ENCODE measurements around the gene FNDC3B. TPM values are rescaled to one million over a fixed set of nuclear protein-coding genes. Genes with fewer than 3 reads are reported as not detected.

Gene FNDC3B
- total and polyA plus RNA-seq, 9 of the 15 experiments (the other 6 are each of a cell fraction or from before 2014, with no cell fraction given), result 7.0 to 35.8 (median 16.2) TPM

DNA sequence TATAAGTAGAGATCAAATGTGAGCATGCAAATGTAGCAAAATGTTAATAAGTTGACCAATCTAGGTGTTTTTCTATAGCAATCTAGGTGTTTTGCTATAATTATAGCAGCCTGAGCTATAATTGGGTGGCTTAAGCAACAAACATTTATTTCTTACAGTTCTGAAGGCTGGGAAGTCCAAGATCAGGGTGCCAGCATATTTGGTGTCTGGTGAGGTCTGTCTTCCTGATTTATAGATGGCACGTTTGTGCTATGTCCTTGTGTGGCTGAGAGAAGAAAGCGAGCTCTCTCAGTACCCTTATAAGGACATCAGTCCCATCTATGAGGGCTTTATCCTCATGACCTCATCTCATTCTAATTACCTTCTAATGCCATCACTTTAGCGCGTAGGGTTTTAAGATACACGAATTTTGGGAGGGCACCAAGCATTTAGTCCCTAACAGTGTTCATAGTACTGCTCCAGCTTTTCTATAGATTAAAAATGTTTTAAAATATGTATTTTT lies 237.8 kb downstream of the FNDC3B start:
- BruUV-seq (replicated peaks), result no TSS peak
- intact Hi-C loops (cut with micrococcal nuclease), result no loop called here
- peaks cover 21% of the 10 kb centered on the region; the same call in 2 of the 3 replicates for H3K36me3 ChIP-seq (ENCODE audit: control insufficient read depth, insufficient read depth, low read length)
- H3K9me3 ChIP-seq (replicated peaks; ENCODE audit: control insufficient read depth, insufficient read depth, low read depth, low read length), result no peaks in the 10 kb centered on the region
- H3K27me3 ChIP-seq (ENCODE audit: control insufficient read depth in 2 of 2, insufficient read depth in 2 of 2, low read length in 2 of 2), result no peaks in the 10 kb centered on the region
- CTCF ChIA-PET (ENCODE audit: low intra/inter-chr PET ratio), result no interaction called here
- ATAC-seq, result no peak
- H2AFZ ChIP-seq (ENCODE audit: low read depth, low read length), result no peak overlapping the region
- POLR2A ChIA-PET, result interaction anchor here (0.6 kb wide), 1 partner anchor 9 kb away, joined by 3 read pairs; no protein-coding TSS in a partner anchor
- H3K79me2 ChIP-seq (ENCODE audit: control insufficient read depth, insufficient read depth, low read length), result no peaks in the 10 kb centered on the region
- 86% methylated on average over 5 of the region's 5 CpGs for WGBS (ENCODE audit: insufficient coverage, low coverage, missing lambda C conversion rate)
- in situ Hi-C loops (cut with MboI), result no loop called here
- H3K27ac ChIP-seq (ENCODE audit: extremely low read depth, low read depth, low read length), result no peak overlapping the region
- no peaks in the 10 kb centered on the region for H4K20me1 ChIP-seq (replicated peaks; ENCODE audit: control insufficient read depth, insufficient read depth, low read length)
- no peak overlapping the region for H3K4me2 ChIP-seq (ENCODE audit: insufficient read depth, low read length)
- no peak for FAIRE-seq
- H3K4me3 ChIP-seq, result no peak overlapping the region
- DNase-seq (ENCODE audit: extremely low read depth in 1 of 4, low spot score in 3 of 4), result no peak
- H3K4me1 ChIP-seq (replicated peaks in 1 of 2; ENCODE audit: control insufficient read depth in 2 of 2, insufficient read depth in 2 of 2, low read length in 2 of 2), result peaks cover 0 to 5% of the 10 kb centered on the region in 2 experiments; a peak in 1 of 5 replicates
- TF ChIP-seq NONO (IDR thresholded peaks at IDR 0.05; ENCODE audit: low read depth in 2 of 2, low read length in 1 of 2), result no peak
- peak; percentile 29 for TF ChIP-seq RBM22 (IDR thresholded peaks at IDR 0.05; ENCODE audit: low read depth, low read length, poor library complexity, severe bottlenecking)
- no peak overlapping the region for H3K9ac ChIP-seq (ENCODE audit: insufficient read depth in 1 of 2, low read depth in 2 of 2, low read length in 2 of 2)
- no peaks in the 10 kb centered on the region for H3K9me1 ChIP-seq (ENCODE audit: control insufficient read depth, insufficient read depth, low read length)

DNA sequence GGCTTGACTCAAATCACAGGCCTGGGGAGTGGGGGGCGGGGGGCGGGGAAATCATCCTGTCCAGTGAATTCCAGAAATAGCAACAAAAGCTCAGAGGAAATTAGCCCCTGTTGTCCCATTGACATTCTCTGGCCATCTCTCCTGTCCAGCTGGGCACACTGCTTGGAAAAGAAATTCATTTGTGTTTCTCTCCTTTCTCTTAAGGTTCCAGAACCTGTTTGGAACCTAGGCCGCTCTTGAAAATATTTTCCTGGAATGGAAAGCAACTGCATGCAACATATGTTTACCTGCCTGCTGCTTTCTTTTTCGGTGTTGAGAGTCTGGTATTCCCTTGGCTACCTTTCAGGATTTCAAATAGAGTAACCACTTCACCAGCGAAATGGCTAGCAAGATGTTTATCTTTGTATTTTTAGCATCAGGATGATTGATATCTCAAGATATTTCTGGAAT lies 239.8 kb downstream of the FNDC3B start:
- BruUV-seq (replicated peaks), result no TSS peak
- ChIA-PET POLR2A (no interaction called here), CTCF (ENCODE audit: low intra/inter-chr PET ratio) (no interaction called here)
- H3K4me3 ChIP-seq, result no peak overlapping the region
- DNase-seq (ENCODE audit: extremely low read depth in 1 of 4, low spot score in 3 of 4) (no peak), FAIRE-seq (no peak), ATAC-seq (no peak)
- H3K36me3 ChIP-seq (ENCODE audit: control insufficient read depth, insufficient read depth, low read length), result peaks cover 16% of the 10 kb centered on the region
- H3K4me1 ChIP-seq (replicated peaks in 1 of 2; ENCODE audit: control insufficient read depth in 2 of 2, insufficient read depth in 2 of 2, low read length in 2 of 2), result peaks cover 0 to 5% of the 10 kb centered on the region in 2 experiments; a peak in 1 of 5 replicates
- peaks cover 2% of the 10 kb centered on the region; the same call in 1 of the 3 replicates for H3K79me2 ChIP-seq (ENCODE audit: control insufficient read depth, insufficient read depth, low read length)
- no peak for TF ChIP-seq RAD51 (IDR thresholded peaks at IDR 0.05; ENCODE audit: borderline replicate concordance, low read depth)
- no peak for TF ChIP-seq PML (IDR thresholded peaks at IDR 0.05; ENCODE audit: low read length)
- TF ChIP-seq RBM17 (IDR thresholded peaks at IDR 0.05; ENCODE audit: borderline replicate concordance, low read depth, low read length), result no peak
- TF ChIP-seq ZNF696 (CRISPR knock-in tag; conservative IDR thresholded peaks at IDR 0.05), result no peak
- TF ChIP-seq, protein P1, sequence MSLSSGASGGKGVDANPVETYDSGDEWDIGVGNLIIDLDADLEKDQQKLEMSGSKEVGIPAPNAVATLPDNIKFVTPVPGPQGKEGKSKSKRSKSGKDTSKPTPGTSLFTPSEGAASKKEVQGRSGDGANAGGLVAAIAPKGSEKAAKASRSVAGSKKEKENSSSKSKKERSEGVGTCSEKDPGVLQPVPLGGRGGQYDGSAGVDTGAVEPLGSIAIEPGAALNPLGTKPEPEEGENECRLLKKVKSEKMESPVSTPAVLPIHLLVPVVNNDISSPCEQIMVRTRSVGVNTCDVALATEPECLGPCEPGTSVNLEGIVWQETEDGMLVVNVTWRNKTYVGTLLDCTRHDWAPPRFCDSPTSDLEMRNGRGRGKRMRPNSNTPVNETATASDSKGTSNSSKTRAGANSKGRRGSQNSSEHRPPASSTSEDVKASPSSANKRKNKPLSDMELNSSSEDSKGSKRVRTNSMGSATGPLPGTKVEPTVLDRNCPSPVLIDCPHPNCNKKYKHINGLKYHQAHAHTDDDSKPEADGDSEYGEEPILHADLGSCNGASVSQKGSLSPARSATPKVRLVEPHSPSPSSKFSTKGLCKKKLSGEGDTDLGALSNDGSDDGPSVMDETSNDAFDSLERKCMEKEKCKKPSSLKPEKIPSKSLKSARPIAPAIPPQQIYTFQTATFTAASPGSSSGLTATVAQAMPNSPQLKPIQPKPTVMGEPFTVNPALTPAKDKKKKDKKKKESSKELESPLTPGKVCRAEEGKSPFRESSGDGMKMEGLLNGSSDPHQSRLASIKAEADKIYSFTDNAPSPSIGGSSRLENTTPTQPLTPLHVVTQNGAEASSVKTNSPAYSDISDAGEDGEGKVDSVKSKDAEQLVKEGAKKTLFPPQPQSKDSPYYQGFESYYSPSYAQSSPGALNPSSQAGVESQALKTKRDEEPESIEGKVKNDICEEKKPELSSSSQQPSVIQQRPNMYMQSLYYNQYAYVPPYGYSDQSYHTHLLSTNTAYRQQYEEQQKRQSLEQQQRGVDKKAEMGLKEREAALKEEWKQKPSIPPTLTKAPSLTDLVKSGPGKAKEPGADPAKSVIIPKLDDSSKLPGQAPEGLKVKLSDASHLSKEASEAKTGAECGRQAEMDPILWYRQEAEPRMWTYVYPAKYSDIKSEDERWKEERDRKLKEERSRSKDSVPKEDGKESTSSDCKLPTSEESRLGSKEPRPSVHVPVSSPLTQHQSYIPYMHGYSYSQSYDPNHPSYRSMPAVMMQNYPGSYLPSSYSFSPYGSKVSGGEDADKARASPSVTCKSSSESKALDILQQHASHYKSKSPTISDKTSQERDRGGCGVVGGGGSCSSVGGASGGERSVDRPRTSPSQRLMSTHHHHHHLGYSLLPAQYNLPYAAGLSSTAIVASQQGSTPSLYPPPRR (CRISPR knock-in tag; IDR thresholded peaks at IDR 0.05; ENCODE audit: borderline replicate concordance), result no peak
- no peak for TF ChIP-seq HIVEP1 (CRISPR knock-in tag; IDR thresholded peaks at IDR 0.05)
- no peak overlapping the region for H3K4me2 ChIP-seq (ENCODE audit: insufficient read depth, low read length)
- no peaks in the 10 kb centered on the region for H3K9me1 ChIP-seq (ENCODE audit: control insufficient read depth, insufficient read depth, low read length)
- H3K27me3 ChIP-seq (ENCODE audit: control insufficient read depth in 2 of 2, insufficient read depth in 2 of 2, low read length in 2 of 2), result no peaks in the 10 kb centered on the region
- WGBS (ENCODE audit: insufficient coverage, low coverage, missing lambda C conversion rate), result 60% methylated on average over 3 of the region's 5 CpGs
- no peak overlapping the region for H2AFZ ChIP-seq (ENCODE audit: low read depth, low read length)
- intact Hi-C loops (cut with micrococcal nuclease) (no loop called here), in situ Hi-C loops (cut with MboI) (no loop called here)
- H3K9me3 ChIP-seq (replicated peaks; ENCODE audit: control insufficient read depth, insufficient read depth, low read depth, low read length), result no peaks in the 10 kb centered on the region
- no peak overlapping the region for H3K9ac ChIP-seq (ENCODE audit: insufficient read depth in 1 of 2, low read depth in 2 of 2, low read length in 2 of 2)
- H4K20me1 ChIP-seq (replicated peaks; ENCODE audit: control insufficient read depth, insufficient read depth, low read length), result no peaks in the 10 kb centered on the region
- H3K27ac ChIP-seq (ENCODE audit: extremely low read depth, low read depth, low read length), result no peak overlapping the region
